Sigmoid colon (tissue), 4 donors: Measurements from ENCODE around the gene IL17RB.

Experiments
- CTCF ChIP-seq, 4 experiments: fragments of 450-650 bp in 3 of 4; fragments of 200-600 bp in 1 of 4; IDR thresholded peaks; one replicate each; pipeline ENCODE4 v1.5.1; 2016 to 2019; ENCODE audit warnings: antibody characterized with exemption in 4 of 4, mild to moderate bottlenecking in 3 of 4, moderate library complexity in 2 of 4
- EP300 ChIP-seq, 4 donors: sonication (generic); formaldehyde crosslinking; IDR thresholded peaks; one replicate each; pipeline ENCODE4 v1.6.1; 2017; ENCODE audit warnings: antibody characterized with exemption in 4 of 4
- POLR2A ChIP-seq, 2 donors: fragments of 450-650 bp; IDR thresholded peaks; one replicate each; pipeline ENCODE4 v1.6.1; 2016; ENCODE audit warnings: antibody characterized with exemption in 2 of 2, mild to moderate bottlenecking in 2 of 2, moderate library complexity in 2 of 2
- POLR2AphosphoS5 ChIP-seq, 4 donors: sonication (generic); formaldehyde crosslinking; IDR thresholded peaks; one replicate each; pipeline ENCODE4 v1.6.1; 2017; ENCODE audit warnings: antibody characterized with exemption in 4 of 4

GRCh38 chr3:53811143-53811927, 35.0 kb upstream of the IL17RB start:
- TF ChIP-seq POLR2A (IDR thresholded peaks at IDR 0.05) (no peak), CTCF (IDR thresholded peaks at IDR 0.05) (no peak), POLR2AphosphoS5 (IDR thresholded peaks at IDR 0.05) (no peak), EP300 (IDR thresholded peaks at IDR 0.05) (no peak)
